ENCODE results near the gene TDRD7. TPM values are rescaled to one million over a fixed set of nuclear protein-coding genes. Genes with fewer than 3 reads are reported as not detected.

Gene TDRD7
- polyA plus RNA-seq, 1 donor (not counting 4 experiments of a cell fraction or from before 2014, with no cell fraction given), result 10.5 TPM

DNA sequence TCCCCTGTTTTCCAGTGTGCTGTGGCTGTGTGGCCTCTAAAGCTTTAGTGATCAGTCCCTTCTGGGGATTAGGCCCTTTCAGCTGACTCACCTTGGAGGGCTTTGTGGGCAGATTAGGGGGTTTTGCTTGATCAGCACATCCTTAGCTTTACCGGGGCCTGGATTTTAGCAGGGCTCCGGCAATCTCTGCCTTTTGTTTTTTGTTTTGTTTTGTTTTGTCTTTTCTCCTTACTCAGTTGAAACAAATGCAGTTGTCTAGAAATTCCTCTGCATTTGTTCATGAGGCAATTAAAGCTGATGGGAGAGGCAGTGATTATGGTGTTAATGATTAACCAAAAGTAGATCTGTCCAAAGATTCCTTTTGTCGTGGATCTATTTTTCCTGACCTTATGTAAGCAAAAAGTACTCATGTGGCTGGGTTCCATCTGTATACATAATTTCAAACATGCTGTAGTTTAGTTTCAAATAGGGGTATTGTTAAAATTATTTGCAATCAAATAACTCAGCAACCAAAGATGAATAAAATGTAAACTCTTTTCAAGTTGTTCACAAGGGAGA, 5.2 kb upstream of the TDRD7 start:
- Histone ChIP-seq H3K9me1 (ENCODE audit: control insufficient read depth, extremely low read depth, insufficient read depth, low read length) (no peaks in the 10 kb centered on the region), H2AFZ (ENCODE audit: control insufficient read depth, low read length) (no peak overlapping the region), H4K20me1 (ENCODE audit: control insufficient read depth, extremely low read depth, insufficient read depth, low read length) (no peaks in the 10 kb centered on the region), H3K4me3 (ENCODE audit: control insufficient read depth in 2 of 3, extremely low read depth in 1 of 3, insufficient read depth in 2 of 3, low read depth in 1 of 3, low read length in 3 of 3) (no peak overlapping the region), H3K4me2 (ENCODE audit: control insufficient read depth, extremely low read depth, insufficient read depth, low read depth, low read length) (no peak overlapping the region), H3K79me2 (ENCODE audit: control insufficient read depth, insufficient read depth, low read length) (no peaks in the 10 kb centered on the region), H3K27me3 (ENCODE audit: control insufficient read depth, extremely low read depth, insufficient read depth, low read length) (no peaks in the 10 kb centered on the region), H3K9ac (ENCODE audit: control insufficient read depth, extremely low read depth, insufficient read depth, low read length) (no peak overlapping the region), H3K36me3 (ENCODE audit: control insufficient read depth in 2 of 2, extremely low read depth in 1 of 2, insufficient read depth in 2 of 2, low read length in 2 of 2) (no peaks in the 10 kb centered on the region), H3K27ac (ENCODE audit: control insufficient read depth, insufficient read depth, low read length) (no peak overlapping the region), H3K9me3 (ENCODE audit: control insufficient read depth, low read depth, low read length) (peaks cover 2% of the 10 kb centered on the region), H3K4me1 (ENCODE audit: control insufficient read depth, extremely low read depth, insufficient read depth, low read length) (peaks cover 2% of the 10 kb centered on the region)
- TF ChIP-seq, protein P1, sequence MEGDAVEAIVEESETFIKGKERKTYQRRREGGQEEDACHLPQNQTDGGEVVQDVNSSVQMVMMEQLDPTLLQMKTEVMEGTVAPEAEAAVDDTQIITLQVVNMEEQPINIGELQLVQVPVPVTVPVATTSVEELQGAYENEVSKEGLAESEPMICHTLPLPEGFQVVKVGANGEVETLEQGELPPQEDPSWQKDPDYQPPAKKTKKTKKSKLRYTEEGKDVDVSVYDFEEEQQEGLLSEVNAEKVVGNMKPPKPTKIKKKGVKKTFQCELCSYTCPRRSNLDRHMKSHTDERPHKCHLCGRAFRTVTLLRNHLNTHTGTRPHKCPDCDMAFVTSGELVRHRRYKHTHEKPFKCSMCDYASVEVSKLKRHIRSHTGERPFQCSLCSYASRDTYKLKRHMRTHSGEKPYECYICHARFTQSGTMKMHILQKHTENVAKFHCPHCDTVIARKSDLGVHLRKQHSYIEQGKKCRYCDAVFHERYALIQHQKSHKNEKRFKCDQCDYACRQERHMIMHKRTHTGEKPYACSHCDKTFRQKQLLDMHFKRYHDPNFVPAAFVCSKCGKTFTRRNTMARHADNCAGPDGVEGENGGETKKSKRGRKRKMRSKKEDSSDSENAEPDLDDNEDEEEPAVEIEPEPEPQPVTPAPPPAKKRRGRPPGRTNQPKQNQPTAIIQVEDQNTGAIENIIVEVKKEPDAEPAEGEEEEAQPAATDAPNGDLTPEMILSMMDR (optimal IDR thresholded peaks at IDR 0.05 in 1 of 3, IDR thresholded peaks at IDR 0.05 in 1 of 3, conservative IDR thresholded peaks at IDR 0.05 in 1 of 3; ENCODE audit: extremely low read depth in 1 of 3, insufficient read depth in 2 of 3, low read length in 3 of 3), result no peak
- TF ChIP-seq EZH2 (IDR thresholded peaks at IDR 0.05; ENCODE audit: low read length), result no peak
- FAIRE-seq (no peak), DNase-seq (ENCODE audit: low read depth, low spot score) (no peak)
- dilution Hi-C loops (cut with MboI; ENCODE audit: extremely low pct_ligation_motif_present, low sequenced_read_pairs), result no loop called here

GRCh38 chr9:97408562-97408961, 3.3 kb upstream of the TDRD7 start:
- Histone ChIP-seq H2AFZ (ENCODE audit: control insufficient read depth, low read length) (no peak overlapping the region), H3K36me3 (ENCODE audit: control insufficient read depth in 2 of 2, extremely low read depth in 1 of 2, insufficient read depth in 2 of 2, low read length in 2 of 2) (no peaks in the 10 kb centered on the region), H3K79me2 (ENCODE audit: control insufficient read depth, insufficient read depth, low read length) (no peaks in the 10 kb centered on the region), H3K4me1 (ENCODE audit: control insufficient read depth, extremely low read depth, insufficient read depth, low read length) (peaks cover 9% of the 10 kb centered on the region), H3K27me3 (ENCODE audit: control insufficient read depth, extremely low read depth, insufficient read depth, low read length) (no peaks in the 10 kb centered on the region), H3K9me1 (ENCODE audit: control insufficient read depth, extremely low read depth, insufficient read depth, low read length) (no peaks in the 10 kb centered on the region), H3K9me3 (ENCODE audit: control insufficient read depth, low read depth, low read length) (peaks cover 2% of the 10 kb centered on the region), H3K27ac (ENCODE audit: control insufficient read depth, insufficient read depth, low read length) (no peak overlapping the region), H3K9ac (ENCODE audit: control insufficient read depth, extremely low read depth, insufficient read depth, low read length) (no peak overlapping the region), H3K4me2 (ENCODE audit: control insufficient read depth, extremely low read depth, insufficient read depth, low read depth, low read length) (no peak overlapping the region), H3K4me3 (ENCODE audit: control insufficient read depth in 2 of 3, extremely low read depth in 1 of 3, insufficient read depth in 2 of 3, low read depth in 1 of 3, low read length in 3 of 3) (no peak overlapping the region), H4K20me1 (ENCODE audit: control insufficient read depth, extremely low read depth, insufficient read depth, low read length) (no peaks in the 10 kb centered on the region)
- FAIRE-seq, result no peak
- DNase-seq (ENCODE audit: low read depth, low spot score), result no peak
- dilution Hi-C loops (cut with MboI; ENCODE audit: extremely low pct_ligation_motif_present, low sequenced_read_pairs), result no loop called here
- TF ChIP-seq, protein P1 (optimal IDR thresholded peaks at IDR 0.05 in 1 of 3, IDR thresholded peaks at IDR 0.05 in 1 of 3, conservative IDR thresholded peaks at IDR 0.05 in 1 of 3; ENCODE audit: extremely low read depth in 1 of 3, insufficient read depth in 2 of 3, low read length in 3 of 3), result no peak
- no peak for TF ChIP-seq EZH2 (IDR thresholded peaks at IDR 0.05; ENCODE audit: low read length)

Measured in keratinocyte (primary cell).